Neural cell (in vitro differentiated cells): ENCODE measurements around the gene MPIG6B. TPM values are rescaled to one million over a fixed set of nuclear protein-coding genes. Genes with fewer than 3 reads are reported as not detected.

Experiments
- H2AFZ ChIP-seq: fragments of 200-600, 300-800 bp; sonication (generic), shearing (Covaris generic); 2 replicates; pipeline ENCODE4 v1.6.0; 2014; ENCODE audit warnings: low read depth, mild to moderate bottlenecking, antibody characterized with exemption, low read length, moderate library complexity
- H3F3A ChIP-seq: fragments of 200-600 bp; shearing (Covaris generic); 2 replicates; pipeline ENCODE4 v1.6.1; 2016; ENCODE audit warnings: mild to moderate bottlenecking, moderate library complexity, mixed read lengths, antibody characterized with exemption, low read length; ENCODE audit not compliant: insufficient read depth, poor library complexity, severe bottlenecking
- H3K27ac ChIP-seq: fragments of 200-600, 300-800 bp; sonication (generic), shearing (Covaris generic); 2 replicates; pipeline ENCODE4 v1.5.1; 2014; ENCODE audit warnings: mild to moderate bottlenecking, low read length, moderate library complexity
- H3K27me3 ChIP-seq: fragments of 300-800, 200-600 bp; sonication (generic), shearing (Covaris generic); 2 replicates; pipeline ENCODE4 v1.6.0; 2014; ENCODE audit warnings: mild to moderate bottlenecking, low read depth, low read length, moderate library complexity; ENCODE audit not compliant: insufficient read depth
- H3K36me3 ChIP-seq: fragments of 300-800, 200-600 bp; sonication (generic), shearing (Covaris generic); 2 replicates; pipeline ENCODE4 v1.5.1; 2014; ENCODE audit warnings: mild to moderate bottlenecking, antibody characterized with exemption, low read length, moderate library complexity; ENCODE audit not compliant: insufficient read depth
- H3K4me2 ChIP-seq: fragments of 300-800, 200-600 bp; sonication (generic), shearing (Covaris generic); 2 replicates; pipeline ENCODE4 v1.6.0; 2014; ENCODE audit warnings: mild to moderate bottlenecking, low read length
- H3K4me3 ChIP-seq: fragments of 300-800, 200-600 bp; sonication (generic), shearing (Covaris generic); 2 replicates; pipeline ENCODE4 v1.5.1; 2014; ENCODE audit warnings: mild to moderate bottlenecking, low read length, moderate library complexity
- H3K79me2 ChIP-seq: fragments of 200-600 bp; shearing (Covaris generic); replicated peaks from 2 replicates; pipeline ENCODE4 v1.6.0; 2014; ENCODE audit warnings: mild to moderate bottlenecking, low read length, moderate library complexity; ENCODE audit not compliant: insufficient read depth
- H3K9ac ChIP-seq: fragments of 300-800, 200-600 bp; sonication (generic), shearing (Covaris generic); 2 replicates; pipeline ENCODE4 v1.6.1; 2016; ENCODE audit warnings: mild to moderate bottlenecking, low read length, mixed read lengths
- H3K9me2 ChIP-seq: fragments of 200-600 bp; shearing (Covaris generic); 2 replicates; pipeline ENCODE4 v1.6.1; 2016; ENCODE audit warnings: mild to moderate bottlenecking, low read length, mixed read lengths; ENCODE audit not compliant: insufficient read depth
- H3K9me3 ChIP-seq: fragments of 200-600, 300-800 bp; sonication (generic), shearing (Covaris generic); 2 replicates; pipeline ENCODE4 v1.6.1; 2016; ENCODE audit warnings: mild to moderate bottlenecking, mixed run types, low read length, moderate library complexity, mixed read lengths
- H4K20me1 ChIP-seq: fragments of 200-600 bp; shearing (Covaris generic); 2 replicates; pipeline ENCODE4 v1.6.1; 2016; ENCODE audit warnings: mild to moderate bottlenecking, mixed run types; ENCODE audit not compliant: insufficient read depth
- EP300 ChIP-seq: fragments of 450-650 bp; conservative IDR thresholded peaks from 2 replicates; pipeline ENCODE4 v1.6.1; 2014; ENCODE audit warnings: antibody characterized with exemption, mild to moderate bottlenecking, moderate library complexity; ENCODE audit not compliant: poor library complexity, severe bottlenecking
- EZH2 ChIP-seq: fragments of 200-600, 300-800 bp; shearing (Covaris generic), sonication (generic); IDR thresholded peaks from 2 replicates; pipeline ENCODE4 v1.6.1; 2014; ENCODE audit warnings: antibody characterized with exemption, low read length, borderline replicate concordance, mild to moderate bottlenecking; ENCODE audit not compliant: insufficient read depth, poor library complexity, severe bottlenecking
- MXI1 ChIP-seq: fragments of 450-650 bp; conservative IDR thresholded peaks from 2 replicates; pipeline ENCODE4 v1.6.1; 2014; ENCODE audit warnings: antibody characterized with exemption, mild to moderate bottlenecking; ENCODE audit not compliant: poor library complexity, severe bottlenecking
- POLR2AphosphoS5 ChIP-seq: IDR thresholded peaks from 2 replicates; pipeline ENCODE4 v1.6.1; 2012
- RAD21 ChIP-seq: fragments of 450-650 bp; conservative IDR thresholded peaks from 2 replicates; pipeline ENCODE4 v1.6.1; 2014; ENCODE audit warnings: antibody characterized with exemption, mild to moderate bottlenecking, moderate library complexity
- REST ChIP-seq: IDR thresholded peaks from 2 replicates; pipeline ENCODE4 v1.6.1; 2012; ENCODE audit warnings: borderline replicate concordance
- SMC3 ChIP-seq: fragments of 450-650 bp; conservative IDR thresholded peaks from 2 replicates; pipeline ENCODE4 v1.6.1; 2014; ENCODE audit warnings: antibody characterized with exemption, mild to moderate bottlenecking, moderate library complexity; ENCODE audit not compliant: poor library complexity
- TAF1 ChIP-seq: IDR thresholded peaks from 2 replicates; pipeline ENCODE4 v1.6.1; 2012; ENCODE audit warnings: low read depth
- polyA plus RNA-seq: library from polyadenylated mRNA; depleted of rRNA; stranded (reverse); fragments of >200 nt; gene quantifications from 2 replicates; pipeline ENCODE4 v1.2.3, GENCODE V29; 2014
- TF ChIP-seq, protein P1 (sequence below): fragments of 450-650 bp; IDR thresholded peaks from 2 replicates; pipeline ENCODE4 v1.5.1; 2014; ENCODE audit warnings: antibody characterized with exemption, mild to moderate bottlenecking, moderate library complexity; ENCODE audit not compliant: poor library complexity, severe bottlenecking

MPIG6B gene
- polyA plus RNA-seq, 1 donor from 2014 or later: not detected

GRCh38 chr6:31760790-31761189, 37.6 kb downstream of the MPIG6B start:
- Histone ChIP-seq H3K9me3 (no peaks in the 10 kb centered on the region), H4K20me1 (no peaks in the 10 kb centered on the region), H3K9ac (no peak overlapping the region), H3K27ac (no peak overlapping the region), H3F3A (no peaks in the 10 kb centered on the region), H2AFZ (no peak overlapping the region), H3K9me2 (no peaks in the 10 kb centered on the region), H3K4me2 (no peak overlapping the region), H3K36me3 (no peaks in the 10 kb centered on the region), H3K79me2 (no peaks in the 10 kb centered on the region), H3K27me3 (no peaks in the 10 kb centered on the region), H3K4me3 (no peak overlapping the region)
- TF ChIP-seq TAF1 (no peak), SMC3 (no peak), EZH2 (no peak), MXI1 (no peak), RAD21 (no peak), POLR2AphosphoS5 (no peak), EP300 (no peak)
- TF ChIP-seq, protein P1, sequence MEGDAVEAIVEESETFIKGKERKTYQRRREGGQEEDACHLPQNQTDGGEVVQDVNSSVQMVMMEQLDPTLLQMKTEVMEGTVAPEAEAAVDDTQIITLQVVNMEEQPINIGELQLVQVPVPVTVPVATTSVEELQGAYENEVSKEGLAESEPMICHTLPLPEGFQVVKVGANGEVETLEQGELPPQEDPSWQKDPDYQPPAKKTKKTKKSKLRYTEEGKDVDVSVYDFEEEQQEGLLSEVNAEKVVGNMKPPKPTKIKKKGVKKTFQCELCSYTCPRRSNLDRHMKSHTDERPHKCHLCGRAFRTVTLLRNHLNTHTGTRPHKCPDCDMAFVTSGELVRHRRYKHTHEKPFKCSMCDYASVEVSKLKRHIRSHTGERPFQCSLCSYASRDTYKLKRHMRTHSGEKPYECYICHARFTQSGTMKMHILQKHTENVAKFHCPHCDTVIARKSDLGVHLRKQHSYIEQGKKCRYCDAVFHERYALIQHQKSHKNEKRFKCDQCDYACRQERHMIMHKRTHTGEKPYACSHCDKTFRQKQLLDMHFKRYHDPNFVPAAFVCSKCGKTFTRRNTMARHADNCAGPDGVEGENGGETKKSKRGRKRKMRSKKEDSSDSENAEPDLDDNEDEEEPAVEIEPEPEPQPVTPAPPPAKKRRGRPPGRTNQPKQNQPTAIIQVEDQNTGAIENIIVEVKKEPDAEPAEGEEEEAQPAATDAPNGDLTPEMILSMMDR: no peak

- Histone ChIP-seq H3K79me2 (no peaks in the 10 kb centered on the region), H2AFZ (no peak overlapping the region), H3K9ac (no peak overlapping the region), H4K20me1 (no peaks in the 10 kb centered on the region), H3K36me3 (no peaks in the 10 kb centered on the region), H3K4me3 (no peak overlapping the region), H3K27ac (no peak overlapping the region), H3K9me3 (no peaks in the 10 kb centered on the region), H3F3A (no peaks in the 10 kb centered on the region), H3K4me2 (no peak overlapping the region), H3K9me2 (no peaks in the 10 kb centered on the region), H3K27me3 (no peaks in the 10 kb centered on the region)
- TF ChIP-seq POLR2AphosphoS5 (no peak), EP300 (no peak), MXI1 (no peak), REST (no peak), SMC3 (no peak), EZH2 (no peak), RAD21 (no peak), TAF1 (no peak)
- TF ChIP-seq, protein P1: no peak
Measured at GRCh38 chr6:31761343-31761742, 38.2 kb downstream of the MPIG6B start.
